HG02884 (cell line): ENCODE results near the gene OR2AP1.
"Not testable (repeated sequence)": the region's sequence is repeated elsewhere in the genome, so short reads cannot be mapped to it uniquely, and the experiment has no call there.

Experiments used
- ATAC-seq: cut with Tn5 transposase; IDR thresholded peaks from one replicate; pipeline ENCODE4 v1.9.1; 2021; ENCODE audit warnings: mild to moderate bottlenecking, moderate library complexity; ENCODE audit not compliant: unreplicated experiment

OR2AP1 gene

GRCh38 chr12:55572168-55572567, at the start of gene OR2AP1:
Gene OR2AP1 (plus strand): TSS chr12:55572468. CDS start chr12:55574415, 1,947 bp downstream.
- no peak for ATAC-seq

GRCh38 chr12:55548235-55548634, 24.0 kb upstream of the OR2AP1 start:
- ATAC-seq: not testable (repeated sequence)

- ATAC-seq: no peak
Observed at GRCh38 chr12:55548756-55549155, 23.5 kb upstream of the OR2AP1 start.

GRCh38 chr12:55549302-55549701, 23.0 kb upstream of the OR2AP1 start, which contains the start of gene OR6C4:
Gene OR6C4 (plus strand): TSS chr12:55549602. CDS start chr12:55551227, 1,625 bp downstream.
- no peak for ATAC-seq

- ATAC-seq: no peak
Observed at GRCh38 chr12:55554296-55554695, 18.0 kb upstream of the OR2AP1 start.

- not testable (repeated sequence) for ATAC-seq
Observed at GRCh38 chr12:55570060-55570459, 2.2 kb upstream of the OR2AP1 start.

- not testable (repeated sequence) for ATAC-seq
Observed at GRCh38 chr12:55570689-55571088, 1.6 kb upstream of the OR2AP1 start.

- no peak for ATAC-seq
Observed at GRCh38 chr12:55582066-55582465, 9.8 kb downstream of the OR2AP1 start.

GRCh38 chr12:55585817-55586216, 13.5 kb downstream of the OR2AP1 start:
- no peak for ATAC-seq

GRCh38 chr12:55590152-55590551, 17.9 kb downstream of the OR2AP1 start:
- not testable (repeated sequence) for ATAC-seq

- no peak for ATAC-seq
Observed at GRCh38 chr12:55607821-55608594, 35.7 kb downstream of the OR2AP1 start.

GRCh38 chr12:55610598-55610997, 38.3 kb downstream of the OR2AP1 start:
- no peak for ATAC-seq

GRCh38 chr12:55612646-55613045, 40.4 kb downstream of the OR2AP1 start:
- no peak for ATAC-seq

- no peak for ATAC-seq
Observed at GRCh38 chr12:55614764-55615163, 42.5 kb downstream of the OR2AP1 start.

GRCh38 chr12:55619354-55620138, 47.3 kb downstream of the OR2AP1 start:
- ATAC-seq: peak; percentile 80

GRCh38 chr12:55624056-55624455, 51.8 kb downstream of the OR2AP1 start:
- peak; percentile 76 for ATAC-seq
